ENCODE measurements around the gene TRIM66.
A peak's percentile ranks its signal among the peaks of the same experiment; 100 is the strongest.

TRIM66 gene

DNA sequence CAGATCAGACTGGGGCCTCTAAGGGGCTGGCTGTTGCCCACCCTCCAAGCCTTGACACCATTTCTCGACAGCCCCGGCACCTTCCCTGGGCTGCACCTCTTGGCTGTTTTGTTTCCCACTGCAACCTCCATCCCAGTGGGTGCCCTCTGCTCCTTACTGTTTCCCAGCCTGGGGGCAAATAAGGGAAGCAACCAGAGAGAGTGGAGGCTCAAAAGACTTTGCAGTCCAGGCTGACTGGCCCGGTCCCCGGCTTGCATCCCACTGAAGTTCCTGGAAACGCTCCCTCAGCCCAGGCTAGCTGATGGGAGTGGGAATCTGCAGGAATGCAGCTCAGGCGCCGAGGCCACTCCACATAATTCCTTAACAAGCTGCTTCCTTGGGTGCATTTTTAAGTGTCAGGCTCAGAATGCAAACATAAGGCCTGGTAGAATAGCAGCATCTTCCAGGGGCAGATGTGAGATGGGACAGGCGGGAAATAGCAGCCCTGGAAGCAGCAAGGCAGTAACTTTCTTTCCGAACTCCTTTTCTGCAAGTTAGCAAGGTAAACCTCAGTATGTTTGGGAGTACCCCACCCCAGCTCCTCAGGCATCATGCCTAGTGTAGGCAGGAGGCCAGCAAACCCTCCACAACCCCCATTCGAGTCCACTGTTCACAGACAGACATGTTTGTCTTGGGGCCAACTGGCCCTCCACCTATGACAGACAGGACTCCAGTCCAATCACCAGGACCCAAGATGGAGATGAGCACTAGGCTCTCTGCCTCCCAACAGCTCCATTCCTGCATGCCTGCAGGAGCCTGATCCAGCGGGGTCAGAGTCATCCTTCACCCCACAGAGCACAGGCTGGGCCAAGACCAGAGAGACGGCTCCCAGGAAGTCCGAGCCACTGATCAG, 39.4 kb upstream of the TRIM66 start:
- no peak for DNase-seq
- H3K9me3 Mint-ChIP-seq: no peaks in the 10 kb centered on the region
- TF ChIP-seq, protein P1, sequence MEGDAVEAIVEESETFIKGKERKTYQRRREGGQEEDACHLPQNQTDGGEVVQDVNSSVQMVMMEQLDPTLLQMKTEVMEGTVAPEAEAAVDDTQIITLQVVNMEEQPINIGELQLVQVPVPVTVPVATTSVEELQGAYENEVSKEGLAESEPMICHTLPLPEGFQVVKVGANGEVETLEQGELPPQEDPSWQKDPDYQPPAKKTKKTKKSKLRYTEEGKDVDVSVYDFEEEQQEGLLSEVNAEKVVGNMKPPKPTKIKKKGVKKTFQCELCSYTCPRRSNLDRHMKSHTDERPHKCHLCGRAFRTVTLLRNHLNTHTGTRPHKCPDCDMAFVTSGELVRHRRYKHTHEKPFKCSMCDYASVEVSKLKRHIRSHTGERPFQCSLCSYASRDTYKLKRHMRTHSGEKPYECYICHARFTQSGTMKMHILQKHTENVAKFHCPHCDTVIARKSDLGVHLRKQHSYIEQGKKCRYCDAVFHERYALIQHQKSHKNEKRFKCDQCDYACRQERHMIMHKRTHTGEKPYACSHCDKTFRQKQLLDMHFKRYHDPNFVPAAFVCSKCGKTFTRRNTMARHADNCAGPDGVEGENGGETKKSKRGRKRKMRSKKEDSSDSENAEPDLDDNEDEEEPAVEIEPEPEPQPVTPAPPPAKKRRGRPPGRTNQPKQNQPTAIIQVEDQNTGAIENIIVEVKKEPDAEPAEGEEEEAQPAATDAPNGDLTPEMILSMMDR (IDR thresholded peaks at IDR 0.05): no peak
- H3K4me1 Mint-ChIP-seq: peaks cover 75% of the 10 kb centered on the region
- H3K27ac Mint-ChIP-seq: peak overlapping the region; percentile 97
- peaks cover 23% of the 10 kb centered on the region for H3K36me3 Mint-ChIP-seq (ENCODE audit: low read depth)
- no peak overlapping the region for H3K4me3 Mint-ChIP-seq
- no peaks in the 10 kb centered on the region for H3K27me3 Mint-ChIP-seq (ENCODE audit: low read depth, poor library complexity)

DNA sequence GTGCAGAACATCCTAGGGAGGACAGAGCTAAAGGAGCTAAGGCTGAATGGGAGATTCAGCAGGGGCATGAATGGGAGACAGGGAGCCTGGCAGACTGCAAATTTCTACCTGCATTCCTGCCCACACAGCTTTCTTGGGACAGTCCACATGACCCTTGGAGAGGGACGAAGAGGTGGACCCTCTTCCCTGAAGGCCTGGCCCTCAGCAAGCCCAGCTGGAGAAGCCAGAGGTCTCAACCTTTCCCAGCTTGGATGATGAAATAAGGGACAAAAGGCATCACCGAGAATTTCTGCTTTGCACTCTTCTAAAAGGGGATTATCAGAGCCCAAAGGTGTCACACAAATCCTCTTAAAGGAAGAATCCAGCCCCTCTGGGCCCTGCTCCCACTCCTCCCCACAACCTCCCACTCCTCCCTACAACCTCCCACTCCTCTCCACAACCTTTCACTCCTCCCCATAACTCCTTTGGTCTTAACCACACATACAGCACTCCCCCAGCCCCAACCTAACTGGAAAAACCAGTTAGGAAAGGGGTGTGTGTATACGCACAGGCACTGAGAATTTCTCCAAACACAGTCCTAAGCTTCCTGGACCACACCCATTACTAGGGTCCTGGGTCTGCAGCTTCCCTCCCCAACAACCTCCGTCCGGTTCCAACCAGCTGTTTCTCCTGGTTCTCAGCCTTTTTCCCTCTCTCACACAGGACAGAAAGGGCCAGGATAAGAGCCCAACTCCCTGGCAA, 38.6 kb upstream of the TRIM66 start:
- Mint-ChIP-seq H3K4me3 (no peak overlapping the region), H3K27me3 (ENCODE audit: low read depth, poor library complexity) (no peaks in the 10 kb centered on the region), H3K36me3 (ENCODE audit: low read depth) (peaks cover 27% of the 10 kb centered on the region), H3K9me3 (no peaks in the 10 kb centered on the region), H3K27ac (peak overlapping the region; percentile 92), H3K4me1 (peaks cover 82% of the 10 kb centered on the region)
- no peak for DNase-seq
- TF ChIP-seq, protein P1 (IDR thresholded peaks at IDR 0.05): no peak

DNA sequence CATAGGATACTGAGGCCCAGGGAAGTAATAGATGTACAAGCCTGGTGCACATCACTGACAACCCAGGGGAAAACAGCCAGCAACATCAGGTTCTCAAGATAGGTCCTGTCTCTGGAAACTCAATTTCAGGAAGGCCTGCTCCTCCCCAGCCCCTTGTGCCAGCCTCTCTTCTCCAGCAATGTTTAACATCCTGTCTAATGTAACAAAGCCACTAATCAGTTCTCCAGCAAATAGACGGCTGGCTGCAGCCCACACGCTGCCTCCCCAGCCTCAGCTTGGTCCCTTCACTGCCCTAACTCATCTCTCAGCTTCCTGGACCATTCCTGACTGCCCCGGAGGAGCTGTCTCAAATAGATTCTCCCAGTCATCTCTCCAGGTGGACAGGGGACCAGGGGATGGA, 37.9 kb upstream of the TRIM66 start:
- no peak overlapping the region for H3K4me3 Mint-ChIP-seq
- no peak for DNase-seq
- TF ChIP-seq, protein P1 (IDR thresholded peaks at IDR 0.05): no peak
- H3K27me3 Mint-ChIP-seq (ENCODE audit: low read depth, poor library complexity): no peaks in the 10 kb centered on the region
- peaks cover 83% of the 10 kb centered on the region for H3K4me1 Mint-ChIP-seq
- peaks cover 25% of the 10 kb centered on the region for H3K36me3 Mint-ChIP-seq (ENCODE audit: low read depth)
- H3K9me3 Mint-ChIP-seq: no peaks in the 10 kb centered on the region
- peak overlapping the region; percentile 92 for H3K27ac Mint-ChIP-seq

DNA sequence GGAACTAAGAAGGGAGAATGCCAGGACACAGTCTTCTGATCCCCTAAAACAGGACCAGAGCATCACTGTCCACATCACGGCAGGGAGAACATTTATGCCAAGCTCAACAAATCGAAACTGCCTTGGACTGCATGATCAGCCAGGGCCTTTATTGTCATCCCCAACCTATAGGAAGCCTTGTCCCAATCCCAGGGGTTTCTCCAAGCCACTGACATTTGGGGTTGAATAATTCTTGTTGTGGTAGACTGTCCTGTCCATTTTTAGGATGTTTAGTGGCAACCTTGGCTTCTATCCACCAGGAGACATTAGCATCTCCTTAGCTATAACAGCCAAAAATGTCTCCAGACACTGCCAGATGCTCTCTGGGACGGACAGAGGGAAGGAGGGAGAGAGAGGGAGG, 37.3 kb upstream of the TRIM66 start:
- H3K36me3 Mint-ChIP-seq (ENCODE audit: low read depth): peaks cover 31% of the 10 kb centered on the region
- TF ChIP-seq, protein P1 (IDR thresholded peaks at IDR 0.05): no peak
- peaks cover 84% of the 10 kb centered on the region for H3K4me1 Mint-ChIP-seq
- no peak overlapping the region for H3K27ac Mint-ChIP-seq
- no peaks in the 10 kb centered on the region for H3K27me3 Mint-ChIP-seq (ENCODE audit: low read depth, poor library complexity)
- no peaks in the 10 kb centered on the region for H3K9me3 Mint-ChIP-seq
- no peak overlapping the region for H3K4me3 Mint-ChIP-seq
- no peak for DNase-seq

DNA sequence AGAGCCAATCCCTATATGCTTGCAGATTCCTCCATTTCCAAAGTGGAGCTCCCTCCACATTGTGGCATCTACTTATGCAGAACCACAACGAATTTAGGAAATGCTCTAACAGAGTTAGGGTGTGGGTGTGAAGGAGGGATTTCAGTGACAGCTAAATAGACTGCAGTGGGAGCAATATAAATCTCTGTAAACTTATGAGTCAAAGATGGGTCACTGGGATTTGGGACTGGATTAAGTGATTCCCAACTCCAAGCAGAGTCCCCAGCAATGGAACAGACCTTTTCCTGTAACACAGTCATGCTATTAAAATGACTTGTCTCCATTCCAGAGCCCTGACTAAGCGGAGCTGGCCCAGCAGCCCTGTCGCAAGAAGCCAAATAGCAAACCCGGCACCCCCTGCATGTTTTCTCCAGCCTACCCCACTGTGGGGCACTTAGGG, 36.8 kb upstream of the TRIM66 start:
- Mint-ChIP-seq H3K27ac (peak overlapping the region; percentile 92), H3K9me3 (no peaks in the 10 kb centered on the region), H3K4me1 (peaks cover 79% of the 10 kb centered on the region), H3K27me3 (ENCODE audit: low read depth, poor library complexity) (no peaks in the 10 kb centered on the region), H3K36me3 (ENCODE audit: low read depth) (peaks cover 34% of the 10 kb centered on the region), H3K4me3 (no peak overlapping the region)
- TF ChIP-seq, protein P1 (IDR thresholded peaks at IDR 0.05): no peak
- no peak for DNase-seq

Data from nephron progenitor cell (in vitro differentiated cells).